Endothelial cell (in vitro differentiated cells): ENCODE measurements around the gene MSANTD4. TPM values are rescaled to one million over a fixed set of nuclear protein-coding genes. Genes with fewer than 3 reads are reported as not detected.
"Not testable (repeated sequence)": the region's sequence is repeated elsewhere in the genome, so short reads cannot be mapped to it uniquely, and the experiment has no call there.

Source experiments
- DNase-seq: peaks from one replicate; pipeline ENCODE4 v3.0.0; 2021; ENCODE audit warnings: low spot score
- H3K27ac Mint-ChIP-seq: one replicate; pipeline ENCODE4 v1.8.0; 2021; ENCODE audit warnings: mixed read lengths, inconsistent platforms; ENCODE audit not compliant: unreplicated experiment
- H3K27me3 Mint-ChIP-seq: one replicate; pipeline ENCODE4 v1.8.0; 2021; ENCODE audit warnings: mild to moderate bottlenecking, moderate library complexity, mixed read lengths, inconsistent platforms; ENCODE audit not compliant: unreplicated experiment
- H3K36me3 Mint-ChIP-seq: one replicate; pipeline ENCODE4 v1.8.0; 2021; ENCODE audit warnings: mild to moderate bottlenecking, low read depth, mixed read lengths, inconsistent platforms; ENCODE audit not compliant: unreplicated experiment
- H3K4me1 Mint-ChIP-seq: one replicate; pipeline ENCODE4 v1.8.0; 2021; ENCODE audit warnings: mild to moderate bottlenecking, mixed read lengths, inconsistent platforms; ENCODE audit not compliant: unreplicated experiment
- H3K4me3 Mint-ChIP-seq: one replicate; pipeline ENCODE4 v1.8.0; 2021; ENCODE audit warnings: mild to moderate bottlenecking, mixed read lengths, inconsistent platforms; ENCODE audit not compliant: unreplicated experiment
- H3K9me3 Mint-ChIP-seq: one replicate; pipeline ENCODE4 v1.8.0; 2021; ENCODE audit warnings: mixed read lengths, inconsistent platforms; ENCODE audit not compliant: unreplicated experiment
- CTCF ChIP-seq: fragments of 200-600 bp; sonication (generic); IDR thresholded peaks from one replicate; pipeline ENCODE4 v1.5.0; 2021; ENCODE audit warnings: antibody characterized with exemption; ENCODE audit not compliant: unreplicated experiment
- total RNA-seq: library from RNA; stranded (reverse); fragmentation: NEBNext Ultra II Directional; extraction: Animal tissue kit (Norgen Biotek cat#: 25700); gene quantifications from one replicate; pipeline ENCODE4 v1.2.1, GENCODE V29; 2021; ENCODE audit not compliant: unreplicated experiment

The MSANTD4 gene
- total RNA-seq, 1 donor from 2014 or later, result 14.5 TPM

GRCh38 chr11:106061249-106061784 is 39.3 kb upstream of the MSANTD4 start:
- no peak for DNase-seq
- TF ChIP-seq CTCF, result no peak
- Mint-ChIP-seq H3K27me3 (no peaks in the 10 kb centered on the region), H3K27ac (no peak overlapping the region), H3K4me3 (no peak overlapping the region), H3K4me1 (no peaks in the 10 kb centered on the region), H3K9me3 (no peaks in the 10 kb centered on the region), H3K36me3 (no peaks in the 10 kb centered on the region)

GRCh38 chr11:106059617-106060016 is 37.6 kb upstream of the MSANTD4 start:
- H3K4me3 Mint-ChIP-seq, result no peak overlapping the region
- no peak for TF ChIP-seq CTCF
- H3K27me3 Mint-ChIP-seq, result no peaks in the 10 kb centered on the region
- H3K36me3 Mint-ChIP-seq, result no peaks in the 10 kb centered on the region
- H3K4me1 Mint-ChIP-seq, result no peaks in the 10 kb centered on the region
- DNase-seq, result no peak
- H3K27ac Mint-ChIP-seq, result no peak overlapping the region
- no peaks in the 10 kb centered on the region for H3K9me3 Mint-ChIP-seq

- not testable (repeated sequence) for DNase-seq, H3K4me3 Mint-ChIP-seq, H3K27ac Mint-ChIP-seq, H3K27me3 Mint-ChIP-seq, H3K9me3 Mint-ChIP-seq, H3K36me3 Mint-ChIP-seq, H3K4me1 Mint-ChIP-seq
These were observed 36.3 kb upstream of the MSANTD4 start for GRCh38 chr11:106058377-106058776.

GRCh38 chr11:106051103-106051502 is 29.1 kb upstream of the MSANTD4 start:
- no peak for TF ChIP-seq CTCF
- Mint-ChIP-seq H3K4me1 (no peaks in the 10 kb centered on the region), H3K36me3 (no peaks in the 10 kb centered on the region), H3K27ac (no peak overlapping the region), H3K9me3 (no peaks in the 10 kb centered on the region), H3K27me3 (no peaks in the 10 kb centered on the region), H3K4me3 (no peak overlapping the region)
- no peak for DNase-seq

- Mint-ChIP-seq H3K4me1 (no peaks in the 10 kb centered on the region), H3K27ac (no peak overlapping the region), H3K36me3 (no peaks in the 10 kb centered on the region), H3K4me3 (no peak overlapping the region), H3K9me3 (no peaks in the 10 kb centered on the region), H3K27me3 (no peaks in the 10 kb centered on the region)
- DNase-seq, result no peak
- TF ChIP-seq CTCF, result no peak
These were observed 27.9 kb upstream of the MSANTD4 start for GRCh38 chr11:106049727-106050476.
